Measurements from ENCODE around the gene AFP.

DNA sequence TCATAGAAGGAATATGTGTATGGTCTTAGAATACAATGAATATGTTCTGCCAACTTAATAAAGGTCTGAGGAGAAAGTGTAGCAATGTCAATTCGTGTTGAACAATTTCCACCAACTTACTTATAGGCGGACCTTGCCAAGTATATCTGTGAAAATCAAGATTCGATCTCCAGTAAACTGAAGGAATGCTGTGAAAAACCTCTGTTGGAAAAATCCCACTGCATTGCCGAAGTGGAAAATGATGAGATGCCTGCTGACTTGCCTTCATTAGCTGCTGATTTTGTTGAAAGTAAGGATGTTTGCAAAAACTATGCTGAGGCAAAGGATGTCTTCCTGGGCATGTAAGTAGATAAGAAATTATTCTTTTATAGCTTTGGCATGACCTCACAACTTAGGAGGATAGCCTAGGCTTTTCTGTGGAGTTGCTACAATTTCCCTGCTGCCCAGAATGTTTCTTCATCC lies 22.7 kb upstream of the AFP start:
- no peak for TF ChIP-seq SRSF1 (optimal IDR thresholded peaks at IDR 0.05; ENCODE audit: low read depth, low read length)
- TF ChIP-seq HNF4G (IDR thresholded peaks at IDR 0.05; ENCODE audit: borderline replicate concordance, low read depth, low read length): no peak
- no peak for TF ChIP-seq HNF4G (CRISPR knock-in tag; IDR thresholded peaks at IDR 0.05; ENCODE audit: borderline replicate concordance, low read depth)
- no peak for TF ChIP-seq ZNF354B (CRISPR knock-in tag; IDR thresholded peaks at IDR 0.05)
- no peak for TF ChIP-seq ZNF501 (CRISPR knock-in tag; IDR thresholded peaks at IDR 0.05)
